Measurements from ENCODE around the gene TTLL5.

DNA sequence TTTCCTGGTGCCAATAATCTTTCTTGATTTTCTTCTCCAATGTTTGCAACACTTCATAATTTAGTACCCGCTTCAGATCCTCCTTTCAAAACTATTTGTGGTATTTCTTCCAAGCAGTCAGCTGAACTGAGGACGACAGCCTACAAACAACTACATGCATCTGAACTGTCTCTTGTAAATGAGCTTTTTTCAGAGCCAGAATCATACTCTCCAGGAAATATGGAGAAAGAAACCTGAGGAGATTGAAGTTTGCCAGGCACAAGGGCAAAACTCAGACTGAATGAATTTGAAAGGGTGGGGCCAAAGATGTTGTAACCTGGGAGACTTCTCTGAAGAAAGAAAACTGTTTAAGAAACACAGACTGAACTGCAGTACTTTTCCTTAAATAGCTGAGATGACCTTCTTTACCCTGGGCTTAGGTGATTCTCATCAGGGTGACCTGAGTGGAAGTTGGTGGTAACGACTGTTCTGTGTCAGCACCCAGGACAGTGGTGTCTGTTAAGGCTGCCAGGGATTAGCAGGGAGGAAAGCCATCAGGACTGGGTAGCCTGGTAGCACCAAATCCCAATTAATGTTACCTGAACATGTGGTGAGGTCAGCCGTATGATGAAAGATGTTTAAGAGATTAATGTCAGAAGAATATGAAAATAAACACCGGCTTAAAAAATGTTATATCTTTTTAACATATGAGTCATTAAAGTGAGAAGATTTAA is 225.7 kb downstream of the TTLL5 start:
- TF ChIP-seq GATA3 (IDR thresholded peaks at IDR 0.05; ENCODE audit: low read depth, low read length): no peak
- no peak for TF ChIP-seq GATA2 (IDR thresholded peaks at IDR 0.05; ENCODE audit: low read depth, low read length)
